ENCODE data around the gene MRPL41.

DNA sequence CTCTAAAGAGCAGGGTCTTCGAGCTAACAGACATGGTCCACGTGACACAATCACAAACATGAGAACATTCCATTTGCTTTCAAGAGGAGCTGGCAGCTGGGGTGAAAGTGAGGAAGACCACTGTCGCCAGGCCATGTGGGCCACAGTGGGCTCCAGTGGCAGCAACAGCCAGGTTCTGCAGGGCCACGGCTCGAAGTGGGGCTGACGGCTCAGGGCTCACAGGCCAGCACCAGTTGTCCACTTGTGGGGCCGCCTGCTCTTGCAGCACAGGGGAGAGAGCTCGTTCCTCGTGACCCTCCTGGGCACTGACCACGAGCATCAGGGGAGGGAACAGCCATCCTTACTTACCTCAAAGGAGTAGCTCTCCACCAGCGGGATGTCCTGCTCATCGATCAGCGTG lies 36.6 kb downstream of the MRPL41 start:
- TF ChIP-seq POLR2A (IDR thresholded peaks at IDR 0.05) = no peak
- no peak for TF ChIP-seq POLR2AphosphoS5 (IDR thresholded peaks at IDR 0.05)
- TF ChIP-seq, protein P1, sequence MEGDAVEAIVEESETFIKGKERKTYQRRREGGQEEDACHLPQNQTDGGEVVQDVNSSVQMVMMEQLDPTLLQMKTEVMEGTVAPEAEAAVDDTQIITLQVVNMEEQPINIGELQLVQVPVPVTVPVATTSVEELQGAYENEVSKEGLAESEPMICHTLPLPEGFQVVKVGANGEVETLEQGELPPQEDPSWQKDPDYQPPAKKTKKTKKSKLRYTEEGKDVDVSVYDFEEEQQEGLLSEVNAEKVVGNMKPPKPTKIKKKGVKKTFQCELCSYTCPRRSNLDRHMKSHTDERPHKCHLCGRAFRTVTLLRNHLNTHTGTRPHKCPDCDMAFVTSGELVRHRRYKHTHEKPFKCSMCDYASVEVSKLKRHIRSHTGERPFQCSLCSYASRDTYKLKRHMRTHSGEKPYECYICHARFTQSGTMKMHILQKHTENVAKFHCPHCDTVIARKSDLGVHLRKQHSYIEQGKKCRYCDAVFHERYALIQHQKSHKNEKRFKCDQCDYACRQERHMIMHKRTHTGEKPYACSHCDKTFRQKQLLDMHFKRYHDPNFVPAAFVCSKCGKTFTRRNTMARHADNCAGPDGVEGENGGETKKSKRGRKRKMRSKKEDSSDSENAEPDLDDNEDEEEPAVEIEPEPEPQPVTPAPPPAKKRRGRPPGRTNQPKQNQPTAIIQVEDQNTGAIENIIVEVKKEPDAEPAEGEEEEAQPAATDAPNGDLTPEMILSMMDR (IDR thresholded peaks at IDR 0.05) = no peak
